Mesenchymal stem cell (in vitro differentiated cells and primary cell): ENCODE results near the gene MPP4.

Experiments
- DNase-seq: peaks from one replicate; pipeline ENCODE4 v3.0.0-alpha.2; 2013
- H2AFZ ChIP-seq: one replicate; pipeline ENCODE4 v1.6.1; 2013; ENCODE audit warnings: low read depth, mild to moderate bottlenecking, control low read depth, inconsistent platforms, low read length, moderate library complexity
- H2AK5ac ChIP-seq: 2 replicates; pipeline ENCODE4 v1.6.1; 2013; ENCODE audit warnings: low read length, moderate library complexity, mild to moderate bottlenecking, inconsistent platforms; ENCODE audit not compliant: severe bottlenecking
- H2BK120ac ChIP-seq: one replicate; pipeline ENCODE4 v1.6.1; 2013; ENCODE audit warnings: low read depth, mild to moderate bottlenecking, inconsistent platforms, low read length, moderate library complexity
- H2BK12ac ChIP-seq, 2 experiments: one replicate each; pipeline ENCODE4 v1.6.1; 2013; ENCODE audit warnings: inconsistent platforms in 2 of 2, low read length in 2 of 2, mild to moderate bottlenecking in 2 of 2, moderate library complexity in 2 of 2, control low read depth in 1 of 2
- H2BK15ac ChIP-seq: one replicate; pipeline ENCODE4 v1.6.1; 2013; ENCODE audit warnings: mild to moderate bottlenecking, low read depth, inconsistent platforms; ENCODE audit not compliant: poor library complexity, severe bottlenecking
- H2BK5ac ChIP-seq: 2 replicates; pipeline ENCODE4 v1.6.1; 2013; ENCODE audit warnings: low read depth, mild to moderate bottlenecking, low read length, control low read depth, inconsistent platforms; ENCODE audit not compliant: poor library complexity, severe bottlenecking
- H3K14ac ChIP-seq, 2 experiments: one replicate each; pipeline ENCODE4 v1.6.1; 2013; ENCODE audit warnings: inconsistent platforms in 2 of 2, low read length in 2 of 2, control low read depth in 1 of 2, mild to moderate bottlenecking in 1 of 2, moderate library complexity in 1 of 2
- H3K18ac ChIP-seq, 2 experiments: one replicate each; pipeline ENCODE4 v1.6.1; 2013; ENCODE audit warnings: inconsistent platforms in 2 of 2, low read length in 2 of 2, control low read depth in 1 of 2, low read depth in 1 of 2, mild to moderate bottlenecking in 1 of 2
- H3K23ac ChIP-seq, 2 experiments: one replicate each; pipeline ENCODE4 v1.6.1; 2013; ENCODE audit warnings: inconsistent platforms in 2 of 2, low read length in 2 of 2, mild to moderate bottlenecking in 2 of 2, moderate library complexity in 2 of 2, control low read depth in 1 of 2
- H3K27ac ChIP-seq: 2 replicates; pipeline ENCODE4 v1.5.1; 2013; ENCODE audit warnings: mild to moderate bottlenecking, moderate library complexity, low read length, control low read depth, inconsistent platforms; ENCODE audit not compliant: poor library complexity, severe bottlenecking
- H3K27me3 ChIP-seq, 2 experiments: 2 replicates each; pipeline versions ENCODE4 v1.6.1 to v1.7.0; 2013; ENCODE audit warnings: low read length in 2 of 2, mild to moderate bottlenecking in 2 of 2, moderate library complexity in 2 of 2, control low read depth in 1 of 2, inconsistent platforms in 1 of 2; ENCODE audit not compliant: control insufficient read depth in 1 of 2, insufficient read depth in 1 of 2
- H3K36me3 ChIP-seq, 2 experiments: 2 replicates each; pipeline versions ENCODE4 v1.6.1 to v1.7.0; 2013; ENCODE audit warnings: low read length in 2 of 2, control low read depth in 1 of 2, inconsistent platforms in 1 of 2, low read depth in 1 of 2, mild to moderate bottlenecking in 1 of 2; ENCODE audit not compliant: insufficient read depth in 2 of 2, control insufficient read depth in 1 of 2
- H3K4ac ChIP-seq, 2 experiments: one replicate each; pipeline ENCODE4 v1.6.1; 2013; ENCODE audit warnings: inconsistent platforms in 2 of 2, low read length in 2 of 2, mild to moderate bottlenecking in 2 of 2, moderate library complexity in 2 of 2, control low read depth in 1 of 2, low read depth in 1 of 2
- H3K4me1 ChIP-seq: 2 replicates; pipeline ENCODE4 v1.6.1; 2013; ENCODE audit warnings: low read depth, low read length, control low read depth; ENCODE audit not compliant: control insufficient read depth, insufficient read depth
- H3K4me2 ChIP-seq: 2 replicates; pipeline ENCODE4 v1.6.1; 2013; ENCODE audit warnings: low read length, mild to moderate bottlenecking, inconsistent platforms; ENCODE audit not compliant: poor library complexity, severe bottlenecking
- H3K4me3 ChIP-seq, 2 experiments: 2 replicates each; pipeline versions ENCODE4 v1.5.1 to v1.7.0; 2013; ENCODE audit warnings: low read length in 2 of 2, mild to moderate bottlenecking in 2 of 2, control low read depth in 1 of 2, low read depth in 1 of 2; ENCODE audit not compliant: insufficient read depth in 1 of 2
- H3K79me1 ChIP-seq: replicated peaks from 2 replicates; pipeline ENCODE4 v1.6.1; 2013; ENCODE audit warnings: mild to moderate bottlenecking, control low read depth, low read length, inconsistent platforms; ENCODE audit not compliant: poor library complexity, severe bottlenecking
- H3K9ac ChIP-seq: 2 replicates; pipeline ENCODE4 v1.7.0; 2013; ENCODE audit warnings: mild to moderate bottlenecking, low read length, moderate library complexity
- H3K9me3 ChIP-seq: 2 replicates; pipeline ENCODE4 v1.7.0; 2013; ENCODE audit warnings: mild to moderate bottlenecking, low read length; ENCODE audit not compliant: control insufficient read depth
- H4K8ac ChIP-seq: one replicate; pipeline ENCODE4 v1.6.1; 2013; ENCODE audit warnings: inconsistent platforms, mild to moderate bottlenecking, low read length, moderate library complexity
- H4K91ac ChIP-seq: one replicate; pipeline ENCODE4 v1.6.1; 2013; ENCODE audit warnings: mild to moderate bottlenecking, low read length, inconsistent platforms
- WGBS: methylation state at CpG from one replicate; pipeline ENCODE4 v1.1.7; 2013; ENCODE audit warnings: mixed read lengths; 5-methylcytosine and 5-hydroxymethylcytosine counted together

Gene MPP4

GRCh38 chr2:201630577-201630976 lies 67.9 kb downstream of the MPP4 start:
- Histone ChIP-seq H3K9ac (no peak overlapping the region), H3K79me1 (peaks cover 5% of the 10 kb centered on the region), H3K36me3 (peaks cover 11 to 94% of the 10 kb centered on the region in 2 experiments), H2AFZ (no peak overlapping the region), H3K27me3 (no peaks in the 10 kb centered on the region), H3K23ac (no peak overlapping the region), H3K27ac (no peak overlapping the region), H3K14ac (no peak overlapping the region), H2BK15ac (no peak overlapping the region), H4K91ac (no peak overlapping the region), H4K8ac (no peak overlapping the region), H2AK5ac (no peak overlapping the region), H2BK5ac (no peak overlapping the region), H2BK12ac (no peak overlapping the region), H3K4me1 (no peaks in the 10 kb centered on the region), H3K4ac (no peak overlapping the region), H3K9me3 (no peaks in the 10 kb centered on the region), H3K4me3 (no peak overlapping the region), H3K18ac (no peak overlapping the region), H2BK120ac (no peak overlapping the region), H3K4me2 (no peak overlapping the region)
- no peak for DNase-seq
- 80% methylated on average over 1 of the region's 2 CpGs for WGBS

DNA sequence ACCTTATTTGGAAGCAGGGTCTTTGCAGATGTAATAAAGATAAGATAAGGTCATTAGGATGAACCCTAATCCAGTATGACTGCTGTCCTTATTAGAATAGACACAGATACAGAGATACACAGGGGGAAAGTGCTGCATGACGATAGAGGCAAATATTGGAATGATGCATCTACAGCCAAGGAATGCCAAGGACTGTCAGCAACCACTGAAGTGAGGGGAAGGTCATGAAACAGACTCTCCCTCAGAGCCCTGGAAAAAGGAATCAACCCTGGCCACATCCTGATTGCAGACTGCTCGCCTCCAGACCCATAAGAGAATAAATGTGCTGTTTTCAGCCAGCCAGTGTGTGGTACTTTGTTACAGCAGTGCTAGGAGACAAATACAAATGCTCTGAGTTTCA lies 69.9 kb downstream of the MPP4 start:
- Histone ChIP-seq H3K4me1 (no peaks in the 10 kb centered on the region), H3K36me3 (peaks cover 8 to 83% of the 10 kb centered on the region in 2 experiments), H3K18ac (no peak overlapping the region), H3K9ac (no peak overlapping the region), H2BK5ac (no peak overlapping the region), H2BK120ac (no peak overlapping the region), H3K4me2 (no peak overlapping the region), H4K8ac (no peak overlapping the region), H3K4me3 (no peak overlapping the region), H3K14ac (no peak overlapping the region), H3K27ac (no peak overlapping the region), H3K79me1 (no peaks in the 10 kb centered on the region), H2AFZ (no peak overlapping the region), H3K9me3 (no peaks in the 10 kb centered on the region), H4K91ac (no peak overlapping the region), H2AK5ac (no peak overlapping the region), H2BK12ac (no peak overlapping the region), H2BK15ac (no peak overlapping the region), H3K23ac (no peak overlapping the region), H3K27me3 (no peaks in the 10 kb centered on the region), H3K4ac (no peak overlapping the region)
- WGBS = 90% methylated on average over 2 of the region's 2 CpGs
- peak; percentile 3 for DNase-seq

- no peak overlapping the region for H3K4ac ChIP-seq
- DNase-seq = no peak
- H2BK5ac ChIP-seq = no peak overlapping the region
- no peak overlapping the region for H3K18ac ChIP-seq
- H2AK5ac ChIP-seq = no peak overlapping the region
- no peaks in the 10 kb centered on the region for H3K79me1 ChIP-seq
- no peak overlapping the region for H2BK15ac ChIP-seq
- no peak overlapping the region for H3K14ac ChIP-seq
- H3K23ac ChIP-seq = no peak overlapping the region
- no peak overlapping the region for H3K27ac ChIP-seq
- no peak overlapping the region for H2BK12ac ChIP-seq
- H3K4me1 ChIP-seq = peaks cover 3% of the 10 kb centered on the region
- no peak overlapping the region for H3K9ac ChIP-seq
- H3K36me3 ChIP-seq = peaks cover 5 to 31% of the 10 kb centered on the region in 2 experiments
- no peak overlapping the region for H3K4me2 ChIP-seq
- H2AFZ ChIP-seq = no peak overlapping the region
- H4K8ac ChIP-seq = no peak overlapping the region
- no peak overlapping the region for H4K91ac ChIP-seq
- no peak overlapping the region for H2BK120ac ChIP-seq
- no peaks in the 10 kb centered on the region for H3K9me3 ChIP-seq
- no peaks in the 10 kb centered on the region for H3K27me3 ChIP-seq
- WGBS = 92% methylated on average over 5 of the region's 5 CpGs
- no peak overlapping the region for H3K4me3 ChIP-seq
Measured at GRCh38 chr2:201622306-201622970, 76.0 kb downstream of the MPP4 start.

GRCh38 chr2:201621293-201621999 lies 77.0 kb downstream of the MPP4 start:
- H2BK15ac ChIP-seq = no peak overlapping the region
- no peaks in the 10 kb centered on the region for H3K27me3 ChIP-seq
- H2BK120ac ChIP-seq = no peak overlapping the region
- no peak overlapping the region for H3K4me3 ChIP-seq
- no peak overlapping the region for H4K91ac ChIP-seq
- DNase-seq = peak; percentile 10
- H3K79me1 ChIP-seq = no peaks in the 10 kb centered on the region
- H3K36me3 ChIP-seq = peaks cover under 1 to 22% of the 10 kb centered on the region in 2 experiments
- no peak overlapping the region for H2AFZ ChIP-seq
- no peak overlapping the region for H3K4ac ChIP-seq
- peak overlapping the region; percentile 32 for H3K27ac ChIP-seq
- H3K23ac ChIP-seq = no peak overlapping the region
- H3K9ac ChIP-seq = no peak overlapping the region
- no peaks in the 10 kb centered on the region for H3K9me3 ChIP-seq
- H4K8ac ChIP-seq = no peak overlapping the region
- H2BK12ac ChIP-seq = no peak overlapping the region
- H3K14ac ChIP-seq = no peak overlapping the region
- no peak overlapping the region for H2BK5ac ChIP-seq
- H3K18ac ChIP-seq = no peak overlapping the region
- WGBS = 75% methylated on average over 3 of the region's 4 CpGs
- H2AK5ac ChIP-seq = no peak overlapping the region
- peaks cover 3% of the 10 kb centered on the region for H3K4me1 ChIP-seq
- H3K4me2 ChIP-seq = no peak overlapping the region
